Endothelial cell of umbilical vein (primary cell): ENCODE data around the gene EYS. TPM values are rescaled to one million over a fixed set of nuclear protein-coding genes. Genes with fewer than 3 reads are reported as not detected.

Experiments
- BruUV-seq: library from RNA; stranded (reverse); fragments of 400-500 nt; replicated peaks from 2 replicates; lab custom pipeline; 2021; lab: Mats Ljungman, UMichigan
- CTCF ChIA-PET: fragments of 300-600, 350-600 bp; sonication (Branson Sonifier 250); formaldehyde crosslinking; loops from one replicate; lab custom pipeline; 2021; ENCODE audit warnings: antibody characterized with exemption, inconsistent platforms; lab: Charles Lee
- POLR2A ChIA-PET: fragments of 300-600, 350-600 bp; sonication (Branson Sonifier 250); formaldehyde crosslinking; loops from one replicate; lab custom pipeline; 2021; ENCODE audit warnings: antibody characterized with exemption, inconsistent platforms; lab: Charles Lee
- DNase-seq: peaks from one replicate; pipeline ENCODE4 v3.0.0-alpha.2; 2011; ENCODE audit warnings: low read depth, low spot score
- FAIRE-seq: peaks from 2 replicates; lab custom pipeline; 2011; peaks lifted over from hg19 to GRCh38; lab: Jason Lieb, UNC
- H2AFZ ChIP-seq: 2 replicates; pipeline ENCODE4 v1.6.0; 2012; ENCODE audit warnings: low read depth, low read length, control low read depth, inconsistent platforms
- H3K27ac ChIP-seq: 2 replicates; pipeline ENCODE4 v1.5.1; 2011; ENCODE audit warnings: low read depth, mild to moderate bottlenecking, control low read depth, low read length, moderate library complexity; ENCODE audit not compliant: insufficient read depth
- H3K27me3 ChIP-seq, 2 experiments: 2 replicates each; pipeline versions ENCODE4 v1.6.0 to v1.6.1; 2011; ENCODE audit warnings: low read length in 2 of 2, mixed read lengths in 1 of 2; ENCODE audit not compliant: control insufficient read depth in 2 of 2, insufficient read depth in 2 of 2
- H3K36me3 ChIP-seq, 2 experiments: 2 replicates in 1 of 2; 3 replicates in 1 of 2; pipeline ENCODE4 v1.5.1; 2011; ENCODE audit warnings: low read length in 2 of 2, mild to moderate bottlenecking in 1 of 2, moderate library complexity in 1 of 2; ENCODE audit not compliant: control insufficient read depth in 2 of 2, insufficient read depth in 2 of 2; ENCODE audit errors: extremely low read depth in 1 of 2
- H3K4me1 ChIP-seq: 3 replicates; pipeline ENCODE4 v1.5.1; 2011; ENCODE audit warnings: mild to moderate bottlenecking, low read length; ENCODE audit not compliant: control insufficient read depth, insufficient read depth; ENCODE audit errors: extremely low read depth
- H3K4me2 ChIP-seq: 2 replicates; pipeline ENCODE4 v1.6.1; 2011; ENCODE audit warnings: low read length, control low read depth, mixed read lengths; ENCODE audit not compliant: insufficient read depth
- H3K4me3 ChIP-seq, 3 experiments: fragments of 200-600 bp in 1 of 3; sonication (generic), shearing (Covaris generic) in 1 of 3; replicated peaks in 1 of 3; 2 replicates each; pipeline ENCODE4 v1.5.1; 2011 to 2016; ENCODE audit warnings: control low read depth in 3 of 3, low read length in 3 of 3, mild to moderate bottlenecking in 2 of 3, inconsistent platforms in 1 of 3, low read depth in 1 of 3, moderate library complexity in 1 of 3; ENCODE audit not compliant: insufficient read depth in 1 of 3
- H3K79me2 ChIP-seq: 2 replicates; pipeline ENCODE4 v1.6.0; 2012; ENCODE audit warnings: low read length, inconsistent platforms; ENCODE audit not compliant: control insufficient read depth, insufficient read depth
- H3K9ac ChIP-seq: replicated peaks from 2 replicates; pipeline ENCODE3; 2011; ENCODE audit warnings: low read length, control low read depth; ENCODE audit not compliant: insufficient read depth; ENCODE audit errors: extremely low read depth
- H3K9me1 ChIP-seq: replicated peaks from 3 replicates; pipeline ENCODE4 v1.6.0; 2011; ENCODE audit warnings: mild to moderate bottlenecking, low read length; ENCODE audit not compliant: control insufficient read depth, insufficient read depth; ENCODE audit errors: extremely low read depth
- H3K9me3 ChIP-seq: replicated peaks from 2 replicates; pipeline ENCODE4 v1.5.1; 2012; ENCODE audit warnings: low read length, inconsistent platforms; ENCODE audit not compliant: control insufficient read depth, insufficient read depth
- H4K20me1 ChIP-seq: replicated peaks from 2 replicates; pipeline ENCODE3; 2011; ENCODE audit warnings: mild to moderate bottlenecking, low read length; ENCODE audit not compliant: control insufficient read depth, insufficient read depth; ENCODE audit errors: extremely low read depth
- CTCF ChIP-seq, 2 donors: IDR thresholded peaks; 1 replicate in 1 of 2; 2 replicates in 1 of 2; pipeline ENCODE4 v1.5.1; 2011; ENCODE audit warnings: low read length in 2 of 2, mild to moderate bottlenecking in 2 of 2, moderate library complexity in 2 of 2, control low read depth in 1 of 2, inconsistent platforms in 1 of 2, low read depth in 1 of 2; ENCODE audit not compliant: insufficient read depth in 1 of 2; ENCODE audit errors: extremely low read depth in 1 of 2
- EZH2 ChIP-seq: IDR thresholded peaks from 2 replicates; pipeline ENCODE4 v1.6.1; 2012; ENCODE audit warnings: borderline replicate concordance, low read depth, mild to moderate bottlenecking, moderate library complexity, low read length, inconsistent platforms; ENCODE audit not compliant: severe bottlenecking
- FOS ChIP-seq: IDR thresholded peaks from 2 replicates; pipeline ENCODE4 v1.6.1; 2011; ENCODE audit warnings: mild to moderate bottlenecking, low read length, moderate library complexity, borderline replicate concordance; ENCODE audit not compliant: insufficient read depth
- GATA2 ChIP-seq: IDR thresholded peaks from 2 replicates; pipeline ENCODE4 v1.7.0; 2011; ENCODE audit warnings: low read depth, mild to moderate bottlenecking, moderate library complexity, mixed read lengths, low read length; ENCODE audit not compliant: insufficient read length, insufficient read depth
- JUN ChIP-seq: IDR thresholded peaks from 2 replicates; pipeline ENCODE4 v1.6.1; 2011; ENCODE audit warnings: borderline replicate concordance, low read depth; ENCODE audit not compliant: insufficient read length, insufficient read depth
- MAX ChIP-seq: IDR thresholded peaks from 2 replicates; pipeline ENCODE4 v1.6.1; 2011; ENCODE audit not compliant: insufficient read depth, insufficient read length
- MYC ChIP-seq: IDR thresholded peaks from one replicate; pipeline ENCODE4 v1.6.1; 2011; ENCODE audit warnings: mild to moderate bottlenecking, low read depth, low read length
- POLR2A ChIP-seq: IDR thresholded peaks from 2 replicates; pipeline ENCODE4 v1.6.1; 2012; ENCODE audit warnings: low read depth, mild to moderate bottlenecking, control low read depth, low read length
- POLR2AphosphoS5 ChIP-seq: IDR thresholded peaks from 2 replicates; pipeline ENCODE4 v1.6.1; 2012; ENCODE audit warnings: low read depth, mild to moderate bottlenecking, control low read depth, low read length, moderate library complexity; ENCODE audit not compliant: insufficient read depth
- dilution Hi-C: fragments of 300-500 bp; cut with MboI; formaldehyde crosslinking; loops from one replicate; pipeline ENCODE4 v1.15.0; 2019; ENCODE audit warnings: low sequenced_read_pairs; ENCODE audit not compliant: extremely low pct_ligation_motif_present
- intact Hi-C: fragments of 100-400 bp; cut with micrococcal nuclease; formaldehyde crosslinking; loops from one replicate; pipeline ENCODE4 v1.10.0; 2022
- polyA plus RNA-seq, 4 experiments: library from polyadenylated mRNA; depleted of rRNA in 3 of 4; stranded (reverse) in 3 of 4; unstranded in 1 of 4; fragments of >200 nt; gene quantifications; 2 replicates each; pipeline versions ENCODE4 v1.2.1 to v1.2.3, GENCODE V29; 2011 to 2012; ENCODE audit warnings: missing spikeins in 1 of 4
- total RNA-seq: library from RNA; stranded (reverse); gene quantifications from 2 replicates; pipeline ENCODE4 v1.2.3, GENCODE V29; 2021

The EYS gene
- total and polyA plus RNA-seq, 2 donors (not counting 3 experiments of a cell fraction or from before 2014, with no cell fraction given), result 0.01 to 0.27 TPM

- peaks cover 4% of the 10 kb centered on the region for H4K20me1 ChIP-seq
- H3K36me3 ChIP-seq, result no peaks in the 10 kb centered on the region
- ChIA-PET CTCF (interaction anchor here (1.1 kb wide), 1 partner anchor 9 kb away, joined by 4 read pairs; no protein-coding TSS in a partner anchor), POLR2A (no interaction called here)
- no peak overlapping the region for H3K4me3 ChIP-seq
- H3K79me2 ChIP-seq, result peaks cover 24% of the 10 kb centered on the region
- dilution Hi-C loops (no loop called here), intact Hi-C loops (no loop called here)
- BruUV-seq, result no TSS peak
- TF ChIP-seq MYC, result no peak
- TF ChIP-seq EZH2, result no peak
- TF ChIP-seq POLR2AphosphoS5, result no peak
- TF ChIP-seq JUN, result no peak
- TF ChIP-seq CTCF (IDR thresholded peaks at IDR 0.05; ENCODE audit: extremely low read depth in 1 of 2, insufficient read depth in 1 of 2, low read depth in 1 of 2, low read length in 2 of 2), result no peak
- no peak for TF ChIP-seq GATA2
- TF ChIP-seq POLR2A, result no peak
- TF ChIP-seq MAX, result no peak
- no peak for TF ChIP-seq FOS
- H3K9me3 ChIP-seq, result no peaks in the 10 kb centered on the region
- no peak overlapping the region for H3K4me2 ChIP-seq
- no peaks in the 10 kb centered on the region for H3K27me3 ChIP-seq
- no peaks in the 10 kb centered on the region for H3K4me1 ChIP-seq
- DNase-seq (no peak), FAIRE-seq (no peak)
- no peak overlapping the region for H3K9ac ChIP-seq
- H2AFZ ChIP-seq, result no peak overlapping the region
- H3K9me1 ChIP-seq, result no peaks in the 10 kb centered on the region
- no peak overlapping the region for H3K27ac ChIP-seq
Observed at GRCh38 chr6:63674635-63675034, 2032.4 kb downstream of the EYS start.
